DMS 273 treated with DMSO at 0.1 percent for 48 hours (cell line): ENCODE results near the gene PPP1R3E.

Experiments used
- DNase-seq: peaks from one replicate; lab custom pipeline; 2025; lab: John Stamatoyannopoulos, UW

PPP1R3E gene

GRCh38 chr14:23248601-23249000, 54.1 kb downstream of the PPP1R3E start:
- no peak for DNase-seq
